Dedifferentiated amniotic fluid mesenchymal stem cell (primary cell): ENCODE results near the gene FDX1.

Source experiments
- DNase-seq: peaks from one replicate; pipeline ENCODE4 v3.0.0-alpha.2; 2016; ENCODE audit errors: extremely low spot score

Gene FDX1

DNA sequence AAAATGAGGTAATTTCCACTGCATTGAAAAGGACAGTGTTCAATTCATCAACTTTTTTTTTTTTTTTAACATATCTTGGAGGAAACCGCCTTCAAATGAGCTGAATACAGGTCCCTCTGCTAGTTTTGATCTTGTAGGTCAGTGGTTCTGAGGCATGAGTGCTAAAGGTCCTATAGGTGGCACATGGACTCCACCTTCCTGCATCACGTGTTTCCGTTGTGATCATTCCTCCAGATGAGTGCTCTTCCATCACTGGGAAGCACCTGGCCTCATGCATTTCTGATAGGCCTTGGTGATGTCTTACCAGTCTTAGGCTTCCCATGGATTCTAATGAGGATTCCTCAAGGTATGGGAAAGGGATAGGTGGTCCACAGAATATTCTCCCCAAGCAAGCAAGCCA is 37.8 kb downstream of the FDX1 start:
- DNase-seq = no peak

DNA sequence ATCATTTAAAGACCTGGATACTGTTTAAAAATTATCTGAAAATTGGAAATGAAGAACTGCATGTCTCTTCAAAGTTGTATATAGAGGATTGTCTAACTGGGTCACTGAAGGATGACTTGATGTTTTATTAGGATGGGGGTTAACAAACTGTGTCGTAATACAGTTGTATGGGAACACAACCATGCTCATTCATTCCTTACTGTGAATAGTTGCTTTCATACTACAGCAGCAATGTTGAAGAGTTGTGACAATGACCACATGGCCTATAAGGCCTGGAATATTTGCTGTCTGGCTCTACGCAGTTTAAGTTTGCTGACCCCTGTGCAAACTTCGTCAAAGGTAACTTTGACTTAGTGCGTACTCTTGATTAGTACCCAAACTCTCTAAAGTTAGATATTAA is 38.4 kb downstream of the FDX1 start:
- no peak for DNase-seq

DNA sequence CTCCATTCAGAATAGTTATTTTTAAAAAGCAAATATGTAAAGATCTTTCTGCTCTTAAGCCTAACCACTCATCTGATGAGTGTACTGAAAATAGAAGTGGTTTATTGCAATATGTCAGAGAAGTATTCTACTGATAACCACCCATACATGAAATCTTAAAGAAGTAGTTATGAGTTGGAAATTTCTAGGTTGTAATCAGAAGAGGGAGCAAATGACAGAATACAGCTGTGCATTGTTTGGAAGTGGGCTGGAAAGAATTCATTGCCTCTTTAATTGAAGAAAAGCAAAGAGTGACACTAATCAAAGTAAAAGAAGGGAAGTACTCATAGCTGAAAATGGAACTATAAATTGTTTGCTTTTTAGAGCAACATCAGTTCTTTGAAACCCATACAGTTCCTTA is 39.4 kb downstream of the FDX1 start:
- no peak for DNase-seq

DNA sequence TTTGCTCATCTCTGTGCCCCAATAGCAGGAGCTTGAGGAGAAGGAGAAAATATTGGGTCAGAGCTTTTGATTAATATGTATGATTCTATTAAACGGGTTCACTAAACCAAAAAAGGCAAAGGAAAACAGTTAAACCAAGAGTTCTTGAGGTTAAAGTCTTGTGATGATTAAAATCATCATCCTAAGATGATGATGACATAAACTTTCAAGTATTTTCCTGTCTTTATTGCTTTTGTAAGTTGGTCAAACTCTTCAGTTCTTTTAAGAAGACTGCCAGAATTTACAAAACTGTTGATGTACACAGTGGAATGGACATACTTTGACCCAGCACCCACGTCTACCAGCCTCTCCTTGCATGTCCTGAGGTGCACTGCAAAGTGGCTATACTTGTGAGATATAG is 41.0 kb downstream of the FDX1 start:
- DNase-seq = no peak

DNA sequence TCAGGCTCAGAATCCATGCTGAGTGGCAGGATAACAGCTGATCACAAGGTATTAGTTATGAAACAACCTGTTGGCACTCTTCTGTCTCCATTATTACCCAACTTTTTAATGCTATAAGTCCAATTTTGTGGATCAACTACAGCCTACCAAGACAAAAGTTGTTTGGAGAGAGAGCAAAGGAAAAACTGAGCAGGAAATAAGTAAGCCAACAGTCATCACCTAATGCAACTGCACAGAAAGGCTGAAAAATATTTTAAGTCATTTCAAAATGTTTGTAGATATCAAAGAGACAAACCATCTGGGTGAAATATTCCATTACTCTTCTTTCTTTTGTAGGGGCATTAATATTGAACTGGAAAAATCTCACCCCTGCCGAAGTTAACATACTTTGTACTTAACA is 41.6 kb downstream of the FDX1 start:
- no peak for DNase-seq

DNA sequence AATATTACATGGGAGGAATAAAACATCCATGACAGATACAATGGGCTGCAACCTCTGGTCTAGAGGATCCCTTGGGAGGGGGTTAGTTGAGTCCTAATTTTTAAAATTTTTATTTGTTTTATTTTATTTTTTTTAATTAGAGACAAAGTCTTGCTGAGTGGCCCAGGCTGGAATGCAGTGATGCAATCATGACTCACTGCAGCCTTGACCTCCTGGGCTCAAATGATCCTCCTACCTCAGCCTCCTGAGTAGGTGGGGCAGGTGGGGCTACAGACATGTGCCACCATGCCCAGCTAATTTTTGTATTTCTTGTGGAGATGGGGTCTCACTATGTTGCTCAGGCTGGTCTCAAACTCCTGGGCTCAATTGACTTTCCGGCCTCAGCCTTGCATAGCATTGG is 43.1 kb downstream of the FDX1 start:
- DNase-seq = no peak

DNA sequence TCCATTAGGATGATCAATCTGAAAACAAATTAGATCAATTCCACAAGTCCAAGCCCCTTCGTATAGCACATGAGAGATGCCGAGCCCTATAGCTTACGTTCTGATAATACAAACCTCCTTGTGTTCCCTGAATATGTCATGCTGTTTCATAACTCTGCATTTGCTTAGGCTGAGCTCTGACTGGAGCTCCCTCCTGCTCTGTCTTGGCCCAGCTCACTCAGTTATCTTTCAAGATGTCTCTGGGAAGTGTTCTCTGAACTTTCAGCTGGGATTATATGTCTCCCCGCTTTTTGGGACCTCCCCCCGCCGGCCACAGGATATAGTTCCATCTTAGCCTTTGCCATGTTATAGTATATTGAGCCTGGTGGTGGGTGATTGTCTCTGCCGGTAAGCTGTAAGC is 44.0 kb downstream of the FDX1 start:
- DNase-seq = no peak

DNA sequence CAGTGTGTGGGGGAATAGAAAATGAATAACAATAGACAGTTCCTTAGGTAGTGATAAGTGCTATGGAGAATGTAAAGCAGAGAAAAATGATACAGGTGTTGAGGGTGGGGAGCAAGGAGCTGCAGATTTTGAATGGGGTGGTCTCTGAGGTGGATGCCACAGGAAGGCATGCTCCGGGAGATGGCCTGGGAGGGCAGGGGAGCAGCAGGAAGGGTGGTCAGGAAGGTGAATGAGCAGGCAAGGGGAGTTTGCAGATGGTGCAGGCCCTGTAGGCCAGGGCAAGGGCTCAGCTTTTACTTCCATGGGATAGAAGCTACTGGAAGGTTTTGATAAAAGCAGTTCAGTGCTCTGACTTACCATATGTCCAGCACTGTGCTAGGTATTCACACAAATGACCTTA is 44.8 kb downstream of the FDX1 start:
- DNase-seq = no peak

DNA sequence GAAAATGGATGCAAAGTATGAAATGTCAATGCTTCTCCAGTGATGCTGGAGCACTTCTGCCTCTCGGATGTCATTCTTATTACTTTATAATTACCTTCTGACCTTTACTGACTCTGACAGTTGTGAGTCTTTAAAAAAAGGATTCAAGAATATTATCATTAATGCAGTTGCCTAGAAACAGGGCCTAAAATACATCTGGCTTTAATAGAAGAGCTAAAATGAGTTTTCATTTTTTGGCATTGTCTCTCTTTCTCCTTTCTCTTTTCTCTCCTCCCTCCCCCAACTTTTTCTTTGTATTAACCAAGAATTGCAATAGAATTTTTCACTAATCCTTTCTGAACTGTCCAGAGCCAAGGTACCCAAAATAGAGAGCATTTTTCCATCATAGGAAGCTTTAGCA is 45.9 kb downstream of the FDX1 start:
- DNase-seq = no peak

DNA sequence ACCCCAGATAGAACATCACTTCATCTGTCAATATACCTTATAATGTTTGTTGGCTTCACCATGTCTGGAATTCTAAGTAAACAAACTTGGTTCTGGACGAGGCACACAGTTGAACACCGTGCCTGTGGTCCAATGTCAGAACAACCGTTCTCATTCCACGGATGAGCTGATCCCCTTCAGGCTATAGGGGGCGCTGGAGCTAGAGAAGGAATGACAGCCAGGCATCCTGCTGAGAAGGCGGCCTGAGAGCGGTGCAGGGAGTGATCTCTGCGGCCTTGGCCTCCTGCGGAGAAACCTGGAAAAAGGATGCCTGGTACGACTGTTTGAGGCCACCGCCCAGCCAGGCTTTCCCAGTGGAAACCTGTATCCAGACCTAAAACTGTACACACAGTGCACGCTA is 48.7 kb downstream of the FDX1 start:
- DNase-seq = no peak

DNA sequence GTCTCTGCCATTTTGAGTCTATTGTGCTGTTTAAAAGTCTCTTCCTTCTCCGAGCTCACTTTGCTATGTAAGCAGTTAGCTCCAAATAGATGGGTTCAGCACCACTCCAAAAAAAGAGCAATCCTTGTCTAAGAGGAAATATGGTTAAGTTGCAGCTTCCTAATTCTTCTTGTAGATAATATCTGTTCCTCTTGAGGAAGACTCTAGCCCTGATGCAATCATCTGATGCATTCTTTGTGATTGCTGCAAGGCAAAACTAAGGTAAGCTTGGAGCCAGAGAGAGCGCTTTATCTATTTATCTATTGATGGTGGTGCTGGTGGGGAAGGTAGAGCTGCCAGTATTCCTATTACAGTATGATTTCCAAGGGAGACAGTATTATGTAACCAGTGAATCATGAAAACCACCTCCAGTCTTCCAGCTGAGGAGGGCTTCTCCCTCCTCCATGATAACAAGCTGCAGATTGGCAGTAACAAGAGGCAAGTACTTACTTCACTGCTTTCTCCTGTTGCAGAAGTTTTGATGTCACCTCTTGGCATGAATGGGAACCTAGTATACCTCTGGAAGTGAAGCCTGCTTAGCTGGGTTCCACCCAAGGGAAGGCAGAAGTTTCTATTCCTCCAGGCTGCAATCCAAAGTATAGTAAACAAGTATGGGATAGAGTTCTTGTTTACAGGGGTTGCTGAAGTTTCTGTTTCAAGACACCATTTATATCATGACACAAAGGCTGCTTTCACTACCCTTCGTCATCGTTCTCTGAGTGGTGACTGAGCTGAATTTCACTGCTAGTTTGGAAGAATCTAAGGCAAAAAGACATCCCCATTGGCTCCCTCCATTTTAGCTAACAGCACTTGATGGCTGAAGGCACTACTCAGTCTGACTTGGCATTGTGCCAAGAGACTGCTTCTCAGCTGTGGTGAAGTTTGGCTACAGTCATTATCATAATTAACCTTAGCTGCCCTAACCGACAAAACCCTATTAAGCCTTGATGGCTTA is 49.7 kb downstream of the FDX1 start:
- DNase-seq = no peak

DNA sequence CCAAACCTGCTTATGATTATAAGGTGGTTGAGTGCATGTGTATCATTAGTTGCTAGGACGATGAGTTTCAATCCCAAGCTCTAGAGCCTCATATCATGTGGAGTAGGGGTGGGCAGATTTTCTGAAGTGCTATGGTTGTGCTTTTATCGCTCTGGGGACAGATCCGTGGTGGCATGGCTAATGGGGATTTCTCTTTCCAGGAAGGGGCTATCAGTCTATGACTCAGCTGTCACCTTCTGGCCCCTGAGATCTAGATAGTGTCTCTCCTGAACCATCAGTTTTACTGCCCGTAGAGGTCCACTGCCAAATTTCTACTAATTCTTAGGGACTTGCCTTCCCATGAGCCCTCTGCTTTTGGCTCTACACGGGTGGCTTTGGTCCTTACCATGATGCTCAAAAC is 51.8 kb downstream of the FDX1 start:
- DNase-seq = no peak

DNA sequence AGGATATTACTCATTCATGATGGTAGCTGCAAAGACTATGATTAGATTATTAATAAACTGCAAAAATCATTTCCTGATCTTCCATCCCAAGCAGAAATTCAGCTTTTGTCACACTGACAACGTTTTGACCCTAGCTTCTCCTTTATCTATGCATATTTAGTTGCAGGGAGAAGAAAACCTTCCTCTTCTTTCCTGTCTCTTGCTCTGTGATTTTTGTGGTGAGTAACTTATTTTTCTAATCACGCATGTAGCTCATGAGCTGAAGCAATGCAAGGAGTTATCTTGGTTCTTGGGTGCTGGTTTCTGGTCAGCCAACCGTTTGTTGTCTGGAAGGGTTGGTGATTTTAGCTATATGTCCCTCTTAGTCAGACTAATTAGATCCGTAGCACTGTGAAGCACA is 56.4 kb downstream of the FDX1 start:
- no peak for DNase-seq

DNA sequence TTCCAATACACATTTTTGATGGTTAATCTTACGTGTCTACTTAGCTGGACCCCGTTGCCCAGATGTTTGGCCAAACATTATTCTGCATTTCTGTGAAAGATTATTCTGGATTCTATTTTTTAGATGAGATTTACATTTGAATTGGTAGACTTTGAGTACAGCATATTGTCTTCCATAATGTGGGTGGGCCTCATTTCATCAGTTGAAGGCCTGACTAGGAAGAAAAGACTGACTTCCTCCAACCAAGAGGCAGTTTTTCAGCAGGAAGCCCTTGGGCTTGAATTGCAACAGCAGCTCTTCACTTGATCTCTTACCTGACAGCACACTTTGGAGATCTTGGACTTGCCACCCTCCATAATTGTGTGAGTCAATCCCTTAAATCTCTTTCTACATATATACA is 58.7 kb downstream of the FDX1 start:
- DNase-seq = no peak

DNA sequence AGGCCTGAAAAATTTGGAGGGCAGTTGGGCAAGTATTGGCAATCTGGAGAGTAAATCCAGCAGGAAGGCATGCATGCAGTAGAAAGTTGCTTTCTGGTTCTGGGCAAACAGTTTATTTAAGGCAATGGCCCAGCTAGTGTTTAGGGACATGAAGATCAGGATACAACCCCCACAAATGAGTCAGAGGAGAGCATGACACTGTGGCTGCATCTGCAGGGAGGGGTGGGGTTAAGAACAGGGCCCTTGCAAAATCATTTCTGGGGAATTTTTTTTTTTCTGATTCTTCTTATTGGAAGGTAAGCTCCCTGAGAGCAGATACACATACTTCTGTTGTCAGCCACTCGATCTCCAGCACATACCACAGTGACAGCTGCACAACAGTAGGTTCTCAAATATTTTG is 61.1 kb downstream of the FDX1 start:
- peak; percentile 23 for DNase-seq

DNA sequence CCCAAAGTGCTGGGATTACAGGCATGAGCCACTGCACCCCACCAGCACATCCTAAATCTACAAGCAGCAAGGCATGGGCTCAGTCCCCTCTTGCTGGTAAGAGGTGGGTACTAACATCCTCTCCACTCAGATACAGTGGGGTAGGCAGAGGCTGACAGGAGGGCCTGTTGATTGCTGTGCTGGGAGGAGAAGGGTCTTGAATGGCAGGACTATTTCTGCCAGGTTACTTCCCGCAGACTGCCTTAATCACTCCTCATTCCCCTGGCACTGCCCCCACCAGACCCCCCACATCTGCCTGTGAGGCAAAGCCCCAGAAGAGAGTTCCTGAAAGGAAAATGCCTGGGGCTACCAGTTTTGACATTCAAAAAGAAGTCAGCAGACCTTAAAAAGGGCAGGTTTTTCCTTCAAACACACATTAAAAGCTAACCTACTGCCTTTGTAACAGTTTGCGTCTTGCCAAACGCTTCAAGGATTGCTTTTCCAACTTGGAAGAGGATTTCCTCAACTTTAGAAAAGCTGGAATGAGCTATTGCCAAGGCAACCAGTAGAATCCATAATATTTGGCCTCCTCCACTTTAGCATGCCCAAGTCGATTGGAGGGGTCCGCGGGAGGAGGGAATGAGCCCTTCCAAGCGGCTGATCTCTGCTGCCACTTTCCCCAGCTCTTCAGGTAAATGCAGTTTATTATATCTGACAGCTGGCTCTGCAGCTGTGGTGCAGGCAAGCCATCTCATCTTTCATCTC is 62.0 kb downstream of the FDX1 start:
- DNase-seq = no peak

DNA sequence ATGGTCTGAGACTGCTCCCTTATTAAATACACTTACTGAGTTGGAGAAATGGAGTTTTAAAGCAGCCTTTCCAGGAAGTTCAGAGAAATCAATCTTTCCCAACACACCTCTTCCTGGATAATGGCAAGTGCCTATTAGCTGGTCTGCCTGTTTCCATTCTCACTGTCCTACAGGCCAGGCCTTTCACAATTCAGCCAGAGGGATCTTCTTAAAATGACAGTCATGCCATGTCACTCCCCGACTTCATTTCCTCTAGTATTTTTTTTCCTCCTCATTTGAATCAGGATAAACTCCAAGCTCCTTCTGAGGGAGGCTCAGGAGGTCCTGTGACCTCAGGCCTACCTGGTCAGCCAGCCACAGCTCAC is 62.6 kb downstream of the FDX1 start:
- DNase-seq = no peak

DNA sequence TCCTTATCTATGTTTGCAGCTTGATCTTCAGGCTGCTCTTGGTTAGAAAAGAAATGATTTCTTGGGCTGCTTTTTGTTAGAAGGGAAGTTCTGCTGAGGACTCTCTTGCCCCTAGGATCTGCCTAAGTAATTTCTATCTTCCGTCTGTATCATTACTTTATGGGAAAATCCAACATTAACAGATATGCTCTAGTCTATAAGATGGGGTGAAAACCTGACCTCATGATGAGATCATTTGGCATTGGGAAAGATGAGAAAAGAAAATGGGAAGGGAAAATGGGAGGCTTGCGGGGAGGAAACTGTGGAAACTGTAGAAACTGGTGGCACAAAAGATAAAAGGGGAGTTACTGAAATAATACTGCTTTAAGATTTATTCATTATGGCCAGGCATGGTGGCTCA is 63.6 kb downstream of the FDX1 start:
- no peak for DNase-seq

DNA sequence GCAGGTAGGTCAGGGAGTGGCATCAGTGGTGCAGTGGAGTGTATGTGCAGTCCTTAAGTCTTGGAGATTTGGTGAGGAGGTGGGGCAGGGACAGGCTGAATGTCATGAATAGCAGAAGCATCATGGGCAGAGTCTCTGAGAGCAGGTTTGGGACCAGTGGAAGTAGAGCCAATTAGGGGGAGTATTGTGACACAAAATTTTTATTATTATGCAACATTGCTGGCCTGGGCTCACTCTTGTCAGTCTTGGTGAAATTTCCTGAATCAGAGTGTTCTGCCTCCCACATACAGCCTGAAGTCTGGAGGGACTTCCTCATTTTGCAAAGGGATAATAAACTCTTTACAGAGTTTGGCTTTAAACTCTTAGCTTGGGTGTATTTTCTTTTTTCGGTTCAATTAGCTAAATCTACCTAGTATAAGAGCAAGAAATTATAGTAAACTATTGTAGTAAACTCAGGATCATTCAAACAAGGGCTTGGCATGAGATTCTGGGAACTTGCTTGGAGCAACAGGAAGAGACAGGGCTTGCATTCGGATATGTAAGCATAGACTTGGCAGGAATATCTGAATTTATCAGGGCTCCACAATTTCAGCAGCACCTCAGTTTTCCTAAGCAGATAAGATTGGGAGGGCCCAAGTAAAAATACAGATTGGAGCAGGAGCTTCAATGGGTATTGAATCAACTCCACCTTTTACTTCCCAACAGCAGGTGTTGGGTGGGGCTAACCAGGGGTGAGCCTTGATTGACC is 67.7 kb downstream of the FDX1 start:
- no peak for DNase-seq

DNA sequence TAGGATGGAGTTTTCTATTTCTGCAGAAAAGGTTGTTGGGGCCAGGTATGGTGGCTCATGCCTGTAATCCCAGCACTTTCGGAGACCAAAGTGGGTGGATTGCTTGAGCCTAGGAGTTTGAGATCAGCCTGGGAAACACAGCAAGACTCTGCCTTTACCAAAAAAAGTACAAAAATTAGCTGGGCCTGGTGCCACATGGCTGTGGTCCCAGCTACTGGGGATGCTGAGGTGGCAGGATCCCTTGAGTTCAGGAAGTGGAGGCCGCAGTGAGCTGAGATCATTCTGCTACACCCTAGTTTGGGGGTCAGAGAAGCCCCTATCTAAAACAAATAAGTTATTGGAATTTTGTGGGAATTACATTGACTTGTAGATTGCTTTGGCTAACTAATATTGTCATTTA is 71.7 kb downstream of the FDX1 start:
- no peak for DNase-seq

DNA sequence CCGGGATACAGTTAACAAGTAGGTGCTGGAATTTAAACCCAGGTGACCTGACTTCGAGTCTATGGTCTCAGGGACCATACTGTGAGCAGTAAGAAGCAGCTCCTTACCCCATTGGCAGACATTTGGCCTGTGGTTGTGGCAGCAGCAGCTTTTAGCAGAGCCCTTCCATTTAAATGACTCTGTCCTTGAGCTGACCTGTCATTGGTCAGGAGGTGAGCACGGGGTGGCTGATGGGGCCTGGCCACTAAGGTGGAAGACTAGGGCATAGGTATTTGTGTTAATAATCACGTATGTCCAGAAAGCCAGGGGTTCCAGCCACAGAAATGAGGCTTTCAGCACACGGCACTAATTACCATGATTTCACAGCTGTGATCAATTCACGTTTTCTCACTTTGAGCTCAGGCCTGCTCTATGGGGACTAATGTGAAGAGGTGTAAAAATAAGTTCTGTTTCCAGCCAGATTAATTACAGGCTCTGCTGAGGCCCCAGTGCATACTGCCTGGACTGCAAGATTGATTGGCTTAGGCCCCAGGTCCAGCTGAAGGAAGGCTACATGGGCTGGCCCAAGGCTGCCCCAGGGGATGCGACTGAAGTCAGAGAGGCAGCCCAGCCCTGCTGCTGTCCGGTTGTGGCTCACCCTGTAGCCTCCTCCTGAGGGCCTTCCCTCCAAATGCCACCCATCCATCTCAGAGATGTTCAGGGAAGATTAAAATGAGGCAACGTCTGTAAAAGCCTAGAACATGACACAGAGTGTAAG is 76.0 kb downstream of the FDX1 start:
- no peak for DNase-seq

DNA sequence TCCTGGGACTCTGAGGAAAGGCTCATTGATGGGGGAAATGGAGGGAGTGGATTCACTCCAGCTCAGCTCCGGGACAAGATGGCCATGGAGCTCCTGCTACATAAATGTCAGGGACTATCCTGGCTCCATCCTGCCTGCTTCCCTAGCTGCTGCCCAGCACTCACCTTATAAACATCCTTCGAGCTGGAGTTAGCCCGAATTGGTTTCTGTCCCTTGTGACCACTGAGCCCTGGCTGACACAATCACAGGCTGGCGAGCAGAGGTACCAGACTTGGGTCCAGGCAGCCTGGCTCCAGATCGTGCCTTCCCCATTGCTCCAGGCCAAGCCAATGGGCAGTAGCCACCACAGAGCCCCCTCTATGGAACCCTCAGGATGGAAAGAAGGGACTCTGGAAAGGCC is 77.6 kb downstream of the FDX1 start:
- DNase-seq = no peak
